GM18873 (cell line): ENCODE results near the gene RUNX3.

Experiments used
- ATAC-seq: cut with Tn5 transposase; IDR thresholded peaks from one replicate; pipeline ENCODE4 v1.9.1; 2021; ENCODE audit warnings: mild to moderate bottlenecking, moderate library complexity, moderate number of reproducible peaks; ENCODE audit not compliant: unreplicated experiment, low FRiP score

The RUNX3 gene

GRCh38 chr1:24903955-24904730 lies 25.9 kb downstream of the RUNX3 start:
- no peak for ATAC-seq

GRCh38 chr1:24903560-24903954 lies 26.5 kb downstream of the RUNX3 start:
- ATAC-seq, result no peak

GRCh38 chr1:24903011-24903461 lies 27.0 kb downstream of the RUNX3 start:
- no peak for ATAC-seq

GRCh38 chr1:24902471-24902891 lies 27.6 kb downstream of the RUNX3 start:
- ATAC-seq, result no peak

GRCh38 chr1:24901791-24902470 lies 28.1 kb downstream of the RUNX3 start:
- ATAC-seq, result no peak

GRCh38 chr1:24900985-24901781 lies 28.9 kb downstream of the RUNX3 start:
- ATAC-seq, result no peak

GRCh38 chr1:24900486-24900849 lies 29.6 kb downstream of the RUNX3 start:
- no peak for ATAC-seq

- ATAC-seq, result no peak
Measured at GRCh38 chr1:24899581-24900485, 30.2 kb downstream of the RUNX3 start.

- no peak for ATAC-seq
Measured at GRCh38 chr1:24898909-24899439, 31.1 kb downstream of the RUNX3 start.

GRCh38 chr1:24898152-24898908 lies 31.7 kb downstream of the RUNX3 start:
- ATAC-seq, result no peak

GRCh38 chr1:24897263-24898151 lies 32.6 kb downstream of the RUNX3 start:
- no peak for ATAC-seq

GRCh38 chr1:24896596-24897262 lies 33.3 kb downstream of the RUNX3 start:
- ATAC-seq, result no peak

- no peak for ATAC-seq
Measured at GRCh38 chr1:24896176-24896575, 33.9 kb downstream of the RUNX3 start.

GRCh38 chr1:24895511-24895910 lies 34.6 kb downstream of the RUNX3 start:
- ATAC-seq, result no peak

- ATAC-seq, result no peak
Measured at GRCh38 chr1:24894002-24894401, 36.1 kb downstream of the RUNX3 start.

GRCh38 chr1:24893431-24893830 lies 36.6 kb downstream of the RUNX3 start:
- ATAC-seq, result no peak
